ENCODE measurements around the gene IL16.

GRCh38 chr15:81282606-81282895, 85.9 kb downstream of the IL16 start:
- TF ChIP-seq CTCF (IDR thresholded peaks at IDR 0.05) (no peak), ZFX (IDR thresholded peaks at IDR 0.05; ENCODE audit: borderline replicate concordance) (no peak)

Measured in 22Rv1 (cell line).